Left forelimb (tissue), 1 donor: ENCODE data around the gene REN.

ENCODE experiments used
- DNase-seq: peaks from one replicate; pipeline ENCODE4 v3.0.0-alpha.2; 2018; ENCODE audit warnings: low spot score

Gene REN

GRCh38 chr1:204166219-204166618 lies at the start of gene REN:
REN (minus strand) TSS chr1:204166337; CDS start chr1:204166293, 44 bp downstream.
- no peak for DNase-seq

- no peak for DNase-seq
Observed at GRCh38 chr1:204213668-204214662, 47.8 kb upstream of the REN start, which contains the start of gene GOLT1A. GOLT1A (minus strand) TSS chr1:204213988; CDS start chr1:204213906, 82 bp downstream.

- no peak for DNase-seq
Observed at GRCh38 chr1:204212715-204213114, 46.6 kb upstream of the REN start.

GRCh38 chr1:204211046-204211445 lies 44.9 kb upstream of the REN start:
- peak; percentile 15 for DNase-seq

- peak; percentile 66 for DNase-seq
Observed at GRCh38 chr1:204207136-204207616, 41.0 kb upstream of the REN start.

GRCh38 chr1:204206121-204206520 lies 40.0 kb upstream of the REN start:
- DNase-seq, result no peak

- DNase-seq, result no peak
Observed at GRCh38 chr1:204205486-204205885, 39.3 kb upstream of the REN start.

- DNase-seq, result no peak
Observed at GRCh38 chr1:204204944-204205343, 38.8 kb upstream of the REN start.

- no peak for DNase-seq
Observed at GRCh38 chr1:204203206-204203767, 37.1 kb upstream of the REN start.

- no peak for DNase-seq
Observed at GRCh38 chr1:204202481-204202880, 36.3 kb upstream of the REN start.

- no peak for DNase-seq
Observed at GRCh38 chr1:204201348-204202040, 35.4 kb upstream of the REN start.

- no peak for DNase-seq
Observed at GRCh38 chr1:204199579-204199978, 33.4 kb upstream of the REN start.

GRCh38 chr1:204198348-204199340 lies 32.5 kb upstream of the REN start:
- DNase-seq, result no peak

GRCh38 chr1:204197068-204197467 lies 30.9 kb upstream of the REN start:
- no peak for DNase-seq

- no peak for DNase-seq
Observed at GRCh38 chr1:204196068-204196795, 30.1 kb upstream of the REN start, which contains the start of gene KISS1. KISS1 (minus strand) TSS chr1:204196491; CDS start chr1:204192876, 3,615 bp downstream.

- DNase-seq, result peak; percentile 42
Observed at GRCh38 chr1:204194771-204195170, 28.6 kb upstream of the REN start.

- DNase-seq, result peak; percentile 25
Observed at GRCh38 chr1:204194080-204194479, 27.9 kb upstream of the REN start.

- DNase-seq, result peak; percentile 25
Observed at GRCh38 chr1:204192589-204193352, 26.6 kb upstream of the REN start.

- DNase-seq, result no peak
Observed at GRCh38 chr1:204192046-204192445, 25.9 kb upstream of the REN start.

- peak; percentile 5 for DNase-seq
Observed at GRCh38 chr1:204191456-204191855, 25.3 kb upstream of the REN start.
